ENCODE measurements around the gene HEATR5B.

HEATR5B gene

DNA sequence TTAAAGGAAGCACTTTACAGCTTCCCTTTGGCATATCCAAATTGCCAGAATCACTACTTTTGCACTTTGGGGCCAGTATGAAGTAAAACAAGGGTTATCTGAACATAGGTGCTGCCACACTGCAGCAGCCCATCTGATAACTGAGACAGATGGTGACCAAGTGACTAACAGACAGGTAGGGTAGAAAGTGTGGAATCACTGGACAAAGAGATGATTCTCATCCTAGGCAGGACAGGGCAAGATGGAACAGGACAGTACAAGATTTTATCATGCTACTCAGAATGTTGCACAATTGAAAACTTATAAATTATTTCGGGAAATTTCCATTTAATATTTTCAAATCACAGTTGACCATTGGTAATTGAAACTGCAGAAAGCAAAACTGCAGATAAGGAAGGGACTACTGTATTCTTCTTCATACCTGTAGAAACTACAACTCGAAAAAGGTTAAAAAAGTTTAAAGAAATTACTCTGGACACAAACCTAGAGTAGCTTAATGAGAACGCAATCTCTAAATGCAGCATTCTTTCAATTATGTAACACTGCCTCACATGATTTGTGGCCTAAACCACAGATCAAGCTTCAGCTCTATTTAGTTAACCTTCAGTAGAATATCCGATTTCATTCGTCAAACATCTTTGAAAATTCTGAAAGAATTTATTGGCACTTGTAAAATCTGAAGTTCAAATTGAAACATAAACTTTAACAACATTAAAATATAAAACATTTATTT, 31.4 kb downstream of the HEATR5B start:
- H3K4me3 ChIP-seq (replicated peaks; ENCODE audit: insufficient read depth, low read length), result no peak overlapping the region
- H3K27me3 ChIP-seq (ENCODE audit: insufficient read depth, poor library complexity, severe bottlenecking), result no peaks in the 10 kb centered on the region
- no peak for DNase-seq (ENCODE audit: low read depth in 1 of 2, low spot score in 1 of 2)
- H3K27ac ChIP-seq (replicated peaks), result no peak overlapping the region
- TF ChIP-seq, protein P1, sequence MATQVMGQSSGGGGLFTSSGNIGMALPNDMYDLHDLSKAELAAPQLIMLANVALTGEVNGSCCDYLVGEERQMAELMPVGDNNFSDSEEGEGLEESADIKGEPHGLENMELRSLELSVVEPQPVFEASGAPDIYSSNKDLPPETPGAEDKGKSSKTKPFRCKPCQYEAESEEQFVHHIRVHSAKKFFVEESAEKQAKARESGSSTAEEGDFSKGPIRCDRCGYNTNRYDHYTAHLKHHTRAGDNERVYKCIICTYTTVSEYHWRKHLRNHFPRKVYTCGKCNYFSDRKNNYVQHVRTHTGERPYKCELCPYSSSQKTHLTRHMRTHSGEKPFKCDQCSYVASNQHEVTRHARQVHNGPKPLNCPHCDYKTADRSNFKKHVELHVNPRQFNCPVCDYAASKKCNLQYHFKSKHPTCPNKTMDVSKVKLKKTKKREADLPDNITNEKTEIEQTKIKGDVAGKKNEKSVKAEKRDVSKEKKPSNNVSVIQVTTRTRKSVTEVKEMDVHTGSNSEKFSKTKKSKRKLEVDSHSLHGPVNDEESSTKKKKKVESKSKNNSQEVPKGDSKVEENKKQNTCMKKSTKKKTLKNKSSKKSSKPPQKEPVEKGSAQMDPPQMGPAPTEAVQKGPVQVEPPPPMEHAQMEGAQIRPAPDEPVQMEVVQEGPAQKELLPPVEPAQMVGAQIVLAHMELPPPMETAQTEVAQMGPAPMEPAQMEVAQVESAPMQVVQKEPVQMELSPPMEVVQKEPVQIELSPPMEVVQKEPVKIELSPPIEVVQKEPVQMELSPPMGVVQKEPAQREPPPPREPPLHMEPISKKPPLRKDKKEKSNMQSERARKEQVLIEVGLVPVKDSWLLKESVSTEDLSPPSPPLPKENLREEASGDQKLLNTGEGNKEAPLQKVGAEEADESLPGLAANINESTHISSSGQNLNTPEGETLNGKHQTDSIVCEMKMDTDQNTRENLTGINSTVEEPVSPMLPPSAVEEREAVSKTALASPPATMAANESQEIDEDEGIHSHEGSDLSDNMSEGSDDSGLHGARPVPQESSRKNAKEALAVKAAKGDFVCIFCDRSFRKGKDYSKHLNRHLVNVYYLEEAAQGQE (IDR thresholded peaks at IDR 0.05; ENCODE audit: insufficient replicate concordance, low read depth), result no peak
- TF ChIP-seq SPI1 (IDR thresholded peaks at IDR 0.05; ENCODE audit: borderline replicate concordance, low read depth) (no peak), CTCF (IDR thresholded peaks at IDR 0.05; ENCODE audit: insufficient read depth, low read length) (no peak), GABPA (IDR thresholded peaks at IDR 0.05; ENCODE audit: low read depth) (no peak), POLR2AphosphoS5 (IDR thresholded peaks at IDR 0.05; ENCODE audit: low read depth) (no peak)

GRCh38 chr2:37039580-37039979, 44.6 kb downstream of the HEATR5B start:
- Histone ChIP-seq H3K27ac (replicated peaks) (no peak overlapping the region), H3K4me3 (replicated peaks; ENCODE audit: insufficient read depth, low read length) (no peak overlapping the region), H3K27me3 (ENCODE audit: insufficient read depth, poor library complexity, severe bottlenecking) (no peaks in the 10 kb centered on the region)
- no peak for DNase-seq (ENCODE audit: low read depth in 1 of 2, low spot score in 1 of 2)
- TF ChIP-seq, protein P1 (IDR thresholded peaks at IDR 0.05; ENCODE audit: insufficient replicate concordance, low read depth), result no peak
- no peak for TF ChIP-seq GABPA (IDR thresholded peaks at IDR 0.05; ENCODE audit: low read depth)
- TF ChIP-seq SPI1 (IDR thresholded peaks at IDR 0.05; ENCODE audit: borderline replicate concordance, low read depth), result no peak
- TF ChIP-seq POLR2AphosphoS5 (IDR thresholded peaks at IDR 0.05; ENCODE audit: low read depth), result no peak
- TF ChIP-seq CTCF (IDR thresholded peaks at IDR 0.05; ENCODE audit: insufficient read depth, low read length), result no peak

DNA sequence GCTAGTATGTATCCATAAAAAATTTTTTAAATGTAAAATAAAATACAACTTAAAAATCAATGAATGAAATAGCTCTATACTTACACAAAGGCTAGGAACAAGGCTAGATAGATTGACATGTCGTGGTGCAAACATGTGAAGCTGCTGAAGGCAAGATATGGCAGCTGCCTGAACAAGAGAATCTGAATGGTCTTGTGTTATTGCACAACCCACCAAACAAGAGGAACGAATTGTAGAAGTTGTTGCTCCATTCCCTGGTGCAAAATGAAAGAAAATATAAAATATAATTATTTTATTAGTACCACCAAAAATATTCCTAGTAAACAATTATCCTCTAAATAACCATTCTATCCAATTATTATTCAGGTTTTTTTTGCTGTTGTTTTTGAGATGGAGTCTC, 46.4 kb downstream of the HEATR5B start:
- Histone ChIP-seq H3K27ac (replicated peaks) (no peak overlapping the region), H3K4me3 (replicated peaks; ENCODE audit: insufficient read depth, low read length) (no peak overlapping the region), H3K27me3 (ENCODE audit: insufficient read depth, poor library complexity, severe bottlenecking) (no peaks in the 10 kb centered on the region)
- TF ChIP-seq GABPA (IDR thresholded peaks at IDR 0.05; ENCODE audit: low read depth) (no peak), SPI1 (IDR thresholded peaks at IDR 0.05; ENCODE audit: borderline replicate concordance, low read depth) (no peak), POLR2AphosphoS5 (IDR thresholded peaks at IDR 0.05; ENCODE audit: low read depth) (no peak), CTCF (IDR thresholded peaks at IDR 0.05; ENCODE audit: insufficient read depth, low read length) (no peak)
- TF ChIP-seq, protein P1 (IDR thresholded peaks at IDR 0.05; ENCODE audit: insufficient replicate concordance, low read depth), result no peak
- DNase-seq (ENCODE audit: low read depth in 1 of 2, low spot score in 1 of 2), result no peak
